Muscle of back (tissue), 11 donors: ENCODE data around the gene LDB2. TPM values are rescaled to one million over a fixed set of nuclear protein-coding genes. Genes with fewer than 3 reads are reported as not detected.

ENCODE experiments used
- DNase-seq, 3 donors: peaks; one replicate each; pipeline versions ENCODE4 v3.0.0 to v3.0.0-alpha.2; 2013
- polyA plus RNA-seq, 10 donors: library from polyadenylated mRNA; unstranded; fragments of 120-200 nt; gene quantifications; one replicate each; pipeline ENCODE4 v1.2.1, GENCODE V29; 2013; ENCODE audit not compliant: insufficient read length in 10 of 10

LDB2 gene
- polyA plus RNA-seq, 10 donors: 32.1 to 62.9 (median 45.8) TPM

DNA sequence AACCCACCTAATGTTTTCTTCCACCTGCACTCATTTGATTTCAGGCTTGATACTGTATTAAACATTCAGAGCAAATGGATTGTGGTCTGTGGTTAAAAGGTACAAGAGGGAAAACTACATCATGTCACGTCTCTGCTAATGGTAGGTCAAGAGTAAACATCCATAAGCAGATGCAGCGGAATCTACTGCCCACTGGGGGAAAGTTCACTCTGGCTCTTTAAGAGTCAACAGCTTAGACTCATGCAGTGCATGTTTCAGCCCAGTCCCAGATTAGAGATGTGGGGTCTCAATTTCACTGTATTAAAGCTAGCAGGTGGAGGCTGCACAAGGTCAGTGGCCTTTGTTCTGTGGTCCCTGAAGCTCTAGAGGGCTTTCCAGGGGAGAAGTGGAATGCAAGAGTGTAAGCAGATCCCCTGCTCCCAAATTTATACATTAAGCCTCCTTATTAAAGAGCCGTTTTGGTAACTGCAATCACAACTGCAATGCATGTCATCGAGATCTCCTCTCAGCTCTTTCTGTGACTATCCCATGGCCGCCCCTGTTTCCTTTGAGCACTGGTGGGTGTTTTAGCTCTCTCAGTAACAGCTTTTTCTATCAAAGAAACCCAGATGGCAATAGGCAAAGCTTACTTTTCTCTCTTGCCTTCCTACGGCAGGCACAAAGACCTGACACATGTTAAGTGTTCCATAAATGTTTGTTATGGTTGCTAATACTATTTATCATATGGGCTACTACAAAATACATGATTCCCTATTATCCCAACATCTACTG, 53.4 kb downstream of the LDB2 start:
- DNase-seq: peak in 2 of 3 donors; percentile 24 to 71

DNA sequence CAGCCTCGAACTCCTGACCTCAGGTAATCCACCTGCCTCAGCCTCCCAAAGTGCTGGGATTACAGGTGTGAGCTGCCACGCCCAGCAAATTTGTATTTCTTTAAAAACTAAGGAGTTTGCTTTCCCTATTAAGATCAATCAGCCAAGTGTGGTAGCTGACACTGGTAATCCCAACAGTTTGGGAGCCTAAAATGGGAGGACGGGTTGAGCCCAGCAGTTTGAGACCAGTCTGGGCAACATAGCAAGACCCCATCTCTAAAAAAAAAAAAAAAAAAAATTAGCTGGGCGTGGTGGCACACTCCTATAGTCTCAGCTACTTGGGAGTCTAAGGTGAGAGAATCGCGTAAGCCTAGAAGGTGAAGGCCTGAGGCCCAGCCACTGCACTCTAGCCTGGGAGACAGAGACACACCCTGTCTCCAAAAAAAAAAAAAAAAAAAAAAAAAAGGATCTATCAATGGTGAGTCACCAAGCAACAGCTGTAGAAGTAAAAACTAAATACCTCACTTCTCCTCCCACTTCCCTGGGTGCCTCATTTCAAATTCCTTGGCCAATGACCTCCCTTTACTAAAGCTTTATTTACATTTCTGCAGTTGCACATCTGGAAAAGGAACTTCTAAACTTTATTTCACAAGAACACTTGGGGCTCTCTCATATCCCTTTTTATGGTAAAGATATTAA, 54.5 kb downstream of the LDB2 start:
- peak; percentile 51 to 82 (median 57) for DNase-seq

DNA sequence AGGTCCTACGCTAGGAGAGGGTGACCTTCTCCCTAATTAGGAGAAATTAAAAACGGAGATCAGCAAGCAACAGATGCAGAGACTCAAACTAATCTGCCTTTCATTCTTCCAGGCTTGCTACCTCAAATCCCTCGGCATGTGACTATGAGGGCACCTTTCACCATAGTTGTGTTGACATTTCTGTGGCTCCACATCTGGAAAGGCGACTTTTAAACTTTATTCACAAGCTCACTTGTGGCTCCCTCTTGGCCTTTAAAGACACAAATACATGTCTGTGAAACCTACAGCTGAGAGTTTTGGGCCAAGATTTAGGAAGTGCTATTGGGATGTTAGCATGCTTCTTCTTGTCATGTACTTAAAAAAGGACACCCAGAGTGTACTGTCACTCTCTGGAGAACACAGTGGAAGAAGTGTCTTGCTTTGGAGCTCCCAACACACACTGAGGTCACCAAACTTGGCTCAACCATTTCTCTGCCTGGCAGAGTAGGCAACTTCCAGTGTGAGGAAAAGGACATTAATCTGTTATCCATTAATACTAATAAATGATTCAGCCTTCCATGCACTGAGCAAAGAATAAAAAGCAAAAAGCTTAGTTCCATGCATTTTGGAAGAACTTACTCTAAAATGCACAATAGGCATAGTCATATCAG, 60.1 kb downstream of the LDB2 start:
- DNase-seq: peak in 1 of 3 donors; percentile 32

DNA sequence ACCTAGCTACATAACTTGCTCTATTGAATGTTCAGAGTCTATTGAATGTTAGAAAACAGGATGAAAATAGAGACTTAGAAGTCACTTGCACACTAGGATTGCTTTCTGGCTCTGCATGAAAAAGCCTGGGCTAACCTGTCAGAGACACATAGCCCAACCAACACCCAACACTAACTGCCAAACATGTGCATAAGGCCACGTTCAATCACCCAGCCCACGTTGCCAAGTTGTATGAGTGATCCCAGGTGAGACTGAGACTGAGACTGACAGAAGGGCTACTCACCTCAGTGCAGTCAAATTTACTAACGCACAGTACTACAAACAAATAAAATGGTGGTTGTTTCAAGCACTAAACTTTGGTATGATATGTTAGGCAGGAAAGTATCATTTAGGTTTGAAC, 61.0 kb downstream of the LDB2 start:
- no peak for DNase-seq

DNA sequence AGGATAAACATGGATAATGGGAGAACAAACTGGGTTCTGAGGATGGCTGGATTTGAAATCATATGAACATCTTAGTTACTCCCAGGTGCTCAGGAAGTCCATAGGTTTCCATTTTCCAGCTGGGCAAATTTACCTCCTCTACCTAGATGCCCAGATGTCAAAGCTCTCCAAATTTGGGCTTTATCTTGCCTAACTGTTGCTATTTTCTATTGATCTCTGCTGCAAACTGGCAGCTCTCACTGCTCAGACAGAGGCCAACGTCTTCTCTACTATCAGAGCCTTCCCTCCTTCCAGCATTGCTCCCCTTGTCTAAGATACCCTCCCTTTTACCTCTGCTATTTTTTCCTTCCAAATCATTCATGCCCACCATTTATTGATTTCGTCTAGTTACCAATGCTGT, 62.1 kb downstream of the LDB2 start:
- no peak for DNase-seq

DNA sequence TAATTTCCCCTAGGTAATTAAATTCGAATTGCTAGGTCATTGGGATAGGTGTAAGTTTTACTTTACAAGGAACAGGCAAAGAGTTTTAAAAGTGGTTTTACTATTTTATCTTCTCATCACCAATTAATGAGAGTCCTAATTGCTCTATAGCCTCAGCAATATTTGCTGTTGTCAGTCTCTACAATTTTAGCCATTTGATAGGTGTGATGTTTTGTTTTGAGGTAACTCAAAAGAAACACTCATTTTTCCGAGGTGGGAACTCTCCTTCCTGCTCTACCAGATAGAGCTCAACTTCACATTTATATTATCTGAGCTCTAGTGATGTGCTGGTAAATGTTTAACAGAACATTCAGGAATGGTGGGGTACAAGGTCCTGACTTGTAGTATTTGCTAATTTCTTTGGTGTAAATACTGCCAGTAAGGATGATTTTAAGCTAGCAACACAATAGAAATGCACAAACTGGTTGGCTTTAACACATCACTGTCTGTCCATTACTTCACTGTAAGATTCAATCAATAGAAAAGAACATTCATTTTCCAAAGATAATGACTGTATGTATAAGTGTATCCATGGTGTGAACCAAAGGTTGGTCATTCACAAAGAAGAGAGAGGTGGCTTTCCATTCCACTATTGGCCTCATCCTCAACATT, 62.7 kb downstream of the LDB2 start:
- no peak for DNase-seq

DNA sequence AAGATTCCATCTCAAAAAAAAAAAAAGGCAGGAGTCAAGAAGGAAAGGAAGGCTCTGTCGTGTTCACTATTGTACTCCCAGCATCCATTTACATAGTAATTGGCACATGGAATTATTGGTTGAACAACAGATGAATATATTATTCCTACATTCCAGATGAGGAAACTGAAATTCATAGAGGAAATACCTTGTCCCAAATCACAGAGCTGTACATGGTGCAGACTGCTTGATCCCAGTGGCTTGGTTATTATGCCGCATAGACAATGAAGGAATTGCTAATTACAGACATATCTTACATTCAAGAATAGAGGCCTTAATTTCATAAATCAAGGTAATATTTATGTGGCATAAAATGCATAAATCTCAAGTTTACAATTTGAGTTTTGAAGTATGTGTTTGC, 63.6 kb downstream of the LDB2 start:
- no peak for DNase-seq

DNA sequence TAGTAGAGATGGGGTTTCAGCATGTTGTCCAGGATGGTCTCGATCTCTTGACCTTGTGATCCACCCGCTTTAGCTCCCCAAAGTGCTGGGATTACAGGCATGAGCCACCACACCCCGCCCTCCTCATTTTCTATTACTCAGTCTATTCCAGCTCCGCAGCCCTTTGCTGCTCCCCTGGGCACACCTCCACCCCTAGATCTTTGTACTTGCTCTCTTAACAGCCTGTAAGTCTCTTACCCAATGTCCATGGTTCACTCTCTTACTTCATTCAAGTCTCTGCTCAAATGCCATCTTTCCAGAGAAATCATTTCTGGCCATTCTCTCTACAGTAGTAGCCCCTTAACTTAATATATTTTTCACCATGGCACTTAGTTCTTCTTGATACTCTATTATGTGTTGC, 64.7 kb downstream of the LDB2 start:
- DNase-seq: no peak

DNA sequence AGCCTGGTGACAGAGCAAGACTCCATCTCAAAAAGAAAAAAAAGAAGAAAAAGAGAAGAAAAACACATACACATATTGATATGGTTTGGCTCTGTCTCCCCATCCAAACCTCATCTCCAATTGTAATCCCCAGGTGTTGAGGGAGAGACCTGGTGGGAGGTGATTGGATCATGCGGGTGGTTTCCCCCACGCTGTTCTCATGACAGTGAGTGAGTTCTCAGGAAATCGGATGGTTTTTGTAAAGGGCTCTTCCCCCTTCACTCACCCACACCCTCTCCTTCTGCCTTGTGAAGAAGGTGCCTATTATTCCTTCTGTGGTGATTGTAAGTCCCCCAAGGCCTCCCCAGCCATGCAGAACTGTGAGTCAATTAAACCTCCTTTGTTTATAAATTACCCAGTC, 68.4 kb downstream of the LDB2 start:
- DNase-seq: no peak

DNA sequence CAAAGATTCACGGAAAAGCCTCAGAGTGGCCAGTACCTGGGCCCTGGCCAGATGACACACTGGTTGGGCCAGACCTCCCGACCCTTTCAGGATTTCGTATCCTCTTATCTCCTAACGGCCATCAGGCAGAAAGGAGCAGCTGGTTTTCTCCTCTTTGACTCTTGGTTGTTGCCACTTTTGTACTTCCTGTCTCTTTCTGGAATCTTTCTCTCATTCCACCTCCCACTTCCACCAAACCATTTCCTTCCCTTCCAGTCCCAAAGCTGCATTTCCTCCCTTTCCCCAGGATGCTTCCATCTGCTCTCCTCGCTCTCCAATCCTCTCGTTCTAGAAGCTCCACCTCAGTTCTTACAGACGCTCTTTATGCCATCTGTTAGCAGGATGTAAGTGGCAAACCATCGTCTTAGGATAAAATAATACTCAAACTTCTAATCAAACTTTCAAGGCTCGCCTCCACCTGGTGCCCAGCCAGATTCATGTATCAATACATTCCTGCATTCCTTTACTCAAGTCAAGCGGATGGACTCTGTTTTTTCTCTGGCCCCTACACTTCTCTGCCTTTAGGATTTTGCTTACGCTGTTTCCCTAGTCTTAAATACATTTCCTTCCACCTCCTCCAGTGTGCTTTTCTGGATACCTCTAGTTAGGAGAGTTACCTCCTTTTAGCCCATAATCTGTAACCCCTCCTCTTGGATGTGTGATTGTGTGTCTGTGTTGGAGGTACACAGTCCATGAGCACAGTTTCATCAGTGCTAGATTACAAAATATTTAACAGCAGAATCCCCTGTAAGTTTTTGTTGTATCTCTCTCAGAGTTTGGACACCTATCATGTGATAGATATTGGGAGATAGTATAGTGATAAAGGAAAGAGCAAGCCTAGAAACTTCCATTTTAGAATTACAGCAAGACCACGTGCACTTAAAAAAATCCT, 70.4 kb downstream of the LDB2 start:
- DNase-seq: no peak

DNA sequence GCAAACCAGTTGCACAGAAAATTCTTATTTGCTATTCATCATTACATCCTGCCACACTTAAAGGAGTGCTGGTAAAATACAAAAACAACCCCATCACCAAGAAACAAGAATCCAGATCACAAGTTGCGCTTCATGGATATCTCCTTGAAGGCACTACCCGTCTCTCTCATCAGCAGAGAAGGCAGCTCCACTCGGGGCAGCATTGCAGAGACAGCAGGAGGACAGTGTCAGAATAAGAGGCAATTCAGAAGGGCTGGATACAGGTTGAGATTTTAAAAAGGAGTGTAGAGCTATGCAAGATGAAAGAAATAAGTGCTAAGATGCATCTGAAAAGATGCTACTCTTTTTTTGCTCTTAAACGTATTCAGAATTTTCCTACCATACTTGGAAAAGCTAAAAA, 71.4 kb downstream of the LDB2 start:
- no peak for DNase-seq

DNA sequence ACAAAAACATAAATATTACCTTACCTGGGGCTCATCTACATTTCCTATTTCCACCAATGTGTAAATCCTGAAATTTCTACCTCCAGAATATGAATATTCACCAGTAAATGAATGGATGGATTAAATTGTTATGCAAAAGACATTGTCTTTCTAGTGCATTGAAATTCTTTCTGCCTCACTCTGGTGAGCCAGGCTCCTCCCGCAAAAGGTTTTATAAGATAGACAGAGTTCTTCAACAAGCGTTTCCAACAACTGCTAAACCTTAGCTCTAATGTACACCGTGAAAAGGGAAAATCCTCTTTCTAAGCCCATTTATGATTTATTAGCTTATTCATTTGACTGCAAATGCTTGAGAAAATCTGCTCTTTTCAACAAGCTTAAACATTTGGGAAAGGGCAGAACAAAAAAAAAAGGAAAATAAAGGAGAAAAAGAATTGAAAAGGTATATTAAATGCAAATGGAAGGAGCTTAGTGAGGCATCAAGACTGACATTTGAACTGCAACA, 72.0 kb downstream of the LDB2 start:
- DNase-seq: no peak

DNA sequence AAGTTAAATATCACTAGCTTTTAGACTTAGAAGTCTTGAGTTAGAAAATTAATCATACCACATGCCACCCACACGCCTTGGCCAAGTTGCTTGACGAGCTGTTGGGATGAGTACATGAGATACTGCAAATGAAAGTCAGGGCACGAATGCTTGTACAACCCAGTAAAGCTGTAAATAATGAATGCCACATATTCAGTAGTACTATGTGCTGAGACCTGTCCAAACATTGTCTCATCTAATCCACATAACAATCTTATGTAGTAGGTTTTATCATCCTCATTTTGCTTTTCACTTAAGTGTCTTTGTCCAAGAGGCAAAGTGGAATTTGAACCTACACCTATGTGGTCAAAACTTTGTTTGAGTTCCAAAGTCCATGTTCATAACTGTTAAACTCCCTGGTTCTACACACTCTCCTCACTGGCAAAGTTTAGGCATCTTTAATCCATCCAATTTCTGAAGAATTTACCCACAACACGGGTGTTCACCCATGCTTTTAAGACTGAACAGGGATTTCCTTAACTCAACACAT, 74.1 kb downstream of the LDB2 start:
- no peak for DNase-seq

DNA sequence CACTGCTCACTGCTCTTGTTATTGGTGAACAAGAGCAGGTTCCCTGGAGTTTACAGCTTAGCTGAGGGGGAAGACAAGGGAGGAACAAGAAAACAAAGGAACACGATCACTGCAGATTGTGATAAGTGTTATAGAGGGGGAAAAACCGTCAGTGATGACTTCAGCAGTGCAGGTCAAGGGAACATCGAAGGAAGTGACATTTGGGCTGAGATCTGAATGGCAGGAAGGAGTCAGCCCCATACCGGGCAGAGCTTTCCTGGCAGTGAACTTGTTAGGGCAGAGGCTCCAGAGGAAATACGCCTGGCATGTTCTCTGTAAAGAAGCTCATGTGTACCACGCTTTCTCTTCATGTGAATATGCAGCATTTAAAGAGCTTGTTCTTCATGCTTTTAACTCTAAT, 78.1 kb downstream of the LDB2 start:
- DNase-seq: peak in 1 of 3 donors; percentile 29

DNA sequence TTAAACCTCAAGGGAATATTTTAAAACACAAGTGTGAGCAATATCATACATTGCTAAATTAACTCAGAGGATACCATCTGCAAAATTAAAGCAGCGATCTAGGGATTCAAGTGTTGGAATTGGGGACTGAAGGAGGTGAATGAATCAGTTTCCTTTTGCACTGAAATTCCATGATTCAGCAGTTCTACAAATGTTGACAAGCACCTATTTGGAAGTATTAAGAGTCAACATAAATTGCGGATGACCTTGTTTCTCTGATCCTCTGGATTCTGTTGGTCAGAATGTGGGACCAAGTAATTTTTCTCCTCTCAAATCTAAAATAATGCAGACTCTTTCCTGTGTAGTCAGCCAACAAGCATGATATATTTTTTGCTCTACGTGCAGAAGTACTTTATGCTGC, 78.8 kb downstream of the LDB2 start:
- DNase-seq: no peak

DNA sequence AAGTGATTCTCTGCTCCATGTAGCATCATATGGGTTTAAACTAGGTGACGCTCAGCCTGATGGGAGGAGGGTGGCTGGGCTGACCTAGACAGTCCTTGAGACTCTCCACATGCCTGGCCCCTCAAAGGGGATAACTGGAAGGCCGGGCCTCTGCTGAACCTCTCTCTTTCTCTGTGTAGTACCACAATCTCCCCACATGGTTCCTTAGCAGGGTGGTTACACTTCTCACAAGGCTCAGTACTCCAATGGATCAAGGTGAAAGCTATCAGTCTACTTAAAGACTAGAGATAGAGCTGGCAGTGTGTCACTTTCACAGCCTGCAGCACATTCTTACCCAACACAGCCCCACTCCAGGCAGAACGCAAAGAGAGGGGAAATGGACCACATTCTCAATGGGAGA, 80.4 kb downstream of the LDB2 start:
- no peak for DNase-seq

DNA sequence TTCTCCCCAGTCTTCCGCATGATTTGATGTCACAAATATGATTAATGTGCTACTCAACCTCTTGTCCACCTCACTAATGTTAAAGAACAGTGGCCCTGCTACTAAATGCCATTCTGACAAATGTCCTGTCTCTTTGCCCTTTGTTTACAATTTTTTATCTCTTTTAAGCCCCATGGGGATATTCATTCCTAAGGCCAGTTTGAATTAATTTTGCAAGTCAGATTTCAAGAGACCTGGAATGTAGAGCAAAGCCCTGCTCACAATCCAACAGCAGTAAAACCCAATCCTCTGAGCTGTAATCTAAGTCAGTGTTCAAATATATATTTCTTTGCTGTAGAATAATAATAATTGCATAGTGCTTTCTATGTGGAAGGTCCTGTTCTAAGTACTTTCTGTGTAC, 81.2 kb downstream of the LDB2 start:
- DNase-seq: no peak

DNA sequence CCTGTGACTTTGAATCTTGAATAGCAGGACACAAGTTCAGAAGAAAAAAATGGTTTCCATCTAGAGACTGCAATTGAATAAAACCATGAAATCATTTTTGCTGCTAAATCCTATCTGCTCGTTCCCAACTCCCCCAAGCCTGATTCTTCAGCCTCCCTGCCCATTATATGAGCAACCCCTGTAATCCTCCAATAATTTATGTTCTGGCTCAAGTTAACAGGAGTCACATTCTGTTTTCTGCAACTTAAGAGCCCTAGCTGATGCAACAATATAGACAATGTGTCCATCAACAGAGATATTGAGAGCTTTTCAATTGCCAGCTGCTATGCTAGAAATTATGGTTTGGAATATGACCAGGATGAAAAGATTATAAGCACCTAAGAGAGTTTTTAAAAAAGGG, 84.1 kb downstream of the LDB2 start:
- DNase-seq: no peak

DNA sequence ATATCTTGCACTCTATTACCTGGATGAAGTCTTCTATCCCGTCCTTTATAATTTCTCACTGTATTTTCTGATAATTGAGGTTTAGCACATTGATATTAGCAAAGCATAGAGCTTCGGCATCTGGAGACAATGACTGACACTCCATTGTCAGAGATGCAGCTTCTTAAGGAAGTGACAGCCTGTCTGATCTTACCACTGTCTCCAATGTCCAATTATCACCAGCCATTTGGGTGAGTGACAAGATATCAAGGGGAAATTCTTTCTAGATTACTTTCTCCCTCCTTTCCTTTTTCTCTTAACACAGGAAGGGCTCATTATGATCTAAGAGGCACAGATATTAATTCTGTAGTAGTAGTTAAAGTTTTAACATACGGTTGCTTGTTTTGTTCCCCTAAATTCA, 86.4 kb downstream of the LDB2 start:
- no peak for DNase-seq

DNA sequence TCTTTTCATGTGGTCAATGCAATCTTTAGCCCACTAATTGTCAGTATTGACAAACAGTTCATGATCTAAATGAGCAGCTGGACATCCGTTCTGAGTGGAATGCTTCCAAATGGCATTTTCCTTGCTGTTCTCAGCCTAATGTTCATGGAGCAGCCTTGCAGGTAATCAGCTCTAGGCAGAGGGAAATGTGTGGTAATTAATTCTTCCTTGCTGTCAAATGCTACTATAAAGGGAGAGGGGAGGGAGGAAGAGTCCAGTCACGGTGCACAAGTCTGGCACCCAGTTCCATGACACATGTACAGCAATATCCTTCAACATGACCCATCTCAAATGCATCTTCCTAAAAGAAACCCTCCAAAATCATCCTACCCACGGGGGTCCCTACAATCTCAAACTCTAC, 88.5 kb downstream of the LDB2 start:
- DNase-seq: no peak

DNA sequence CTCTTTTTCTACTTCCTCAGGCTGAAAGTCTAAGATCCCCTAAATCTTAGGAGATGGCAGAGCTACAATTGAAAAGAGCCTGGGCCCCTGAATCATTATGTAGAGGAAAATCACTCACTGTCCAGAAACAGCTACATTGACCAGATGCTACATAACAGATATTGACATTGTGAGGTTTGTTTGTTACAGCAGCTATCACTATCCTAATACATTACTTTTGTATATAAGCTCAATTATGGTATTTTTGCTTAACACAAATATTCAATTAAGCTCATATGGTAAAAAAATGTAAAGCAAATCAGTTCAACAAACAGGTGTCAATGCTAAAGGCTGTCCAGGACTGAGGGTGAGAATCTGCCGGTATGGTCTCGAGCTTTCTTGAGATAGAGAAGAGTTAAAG, 89.4 kb downstream of the LDB2 start:
- DNase-seq: no peak
